SKM-1 (cell line): Measurements from ENCODE around the gene IP6K3.

Experiments used
- DNase-seq: peaks from one replicate; lab custom pipeline; 2025; ENCODE audit not compliant: unreplicated experiment; lab: John Stamatoyannopoulos, UW

Gene IP6K3

DNA sequence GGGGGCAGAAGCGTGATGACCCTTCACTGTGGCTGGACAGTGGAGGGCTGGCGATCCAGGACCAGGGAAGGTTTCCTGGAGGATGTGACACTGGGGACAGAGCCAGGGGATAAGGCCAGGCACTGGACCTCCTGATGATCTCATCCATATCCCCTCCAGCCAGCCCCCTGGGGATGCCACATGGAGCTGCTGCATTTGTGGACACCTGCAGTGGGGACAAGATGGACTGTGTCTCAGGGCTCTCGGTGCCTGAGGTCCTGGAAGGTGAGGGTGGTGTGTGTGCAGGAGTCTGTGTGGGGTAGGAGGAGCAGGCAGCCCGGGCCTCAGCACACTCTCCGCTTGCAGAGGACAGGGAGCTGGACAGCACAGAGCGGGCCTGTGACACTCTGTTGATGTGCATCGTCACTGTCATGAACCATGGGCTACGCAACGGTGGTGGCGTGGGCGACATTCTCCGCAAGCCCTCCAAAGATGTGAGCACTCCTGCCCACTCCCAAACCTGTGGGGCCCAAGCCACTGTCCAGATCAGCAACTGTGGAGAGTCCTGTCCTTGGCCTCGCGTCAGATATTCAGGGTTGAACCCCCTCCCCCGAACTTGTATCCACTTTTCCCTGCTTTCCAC lies 55.1 kb downstream of the IP6K3 start:
- no peak for DNase-seq

DNA sequence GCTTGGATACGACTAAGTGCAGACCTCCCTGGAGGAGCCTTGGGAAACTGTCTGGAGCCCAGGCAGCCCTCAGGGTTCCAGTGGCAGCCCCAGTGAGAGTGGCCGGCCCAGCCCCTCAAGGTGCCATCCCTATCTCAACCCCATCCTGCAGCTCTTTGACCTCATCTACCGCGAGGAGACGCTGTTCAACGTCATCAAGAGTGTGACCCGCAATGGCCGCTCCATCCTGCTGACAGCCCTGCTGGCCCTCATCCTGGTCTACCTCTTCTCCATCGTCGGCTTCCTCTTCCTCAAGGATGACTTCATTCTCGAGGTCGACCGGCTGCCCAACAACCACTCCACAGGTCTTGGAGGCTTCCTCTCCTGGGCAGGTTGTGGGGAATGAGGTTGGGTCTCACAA lies 55.9 kb downstream of the IP6K3 start:
- DNase-seq = no peak

DNA sequence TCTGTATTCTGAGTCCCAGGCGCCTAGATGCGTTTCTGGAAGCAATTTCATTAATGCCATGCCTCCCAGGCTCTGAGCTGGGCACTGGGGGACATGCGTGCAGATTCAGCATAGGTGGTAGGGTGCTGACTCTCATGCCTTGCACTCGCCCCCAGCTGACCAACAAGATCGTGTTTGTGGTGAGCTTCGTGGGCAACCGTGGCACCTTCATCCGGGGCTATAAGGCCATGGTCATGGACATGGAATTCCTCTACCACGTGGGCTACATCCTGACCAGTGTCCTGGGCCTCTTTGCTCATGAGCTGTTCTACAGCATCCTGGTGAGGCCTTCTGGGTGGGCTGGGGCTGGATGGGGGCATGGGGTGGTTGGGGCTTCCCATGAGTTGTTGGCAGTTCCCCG lies 56.8 kb downstream of the IP6K3 start:
- no peak for DNase-seq

DNA sequence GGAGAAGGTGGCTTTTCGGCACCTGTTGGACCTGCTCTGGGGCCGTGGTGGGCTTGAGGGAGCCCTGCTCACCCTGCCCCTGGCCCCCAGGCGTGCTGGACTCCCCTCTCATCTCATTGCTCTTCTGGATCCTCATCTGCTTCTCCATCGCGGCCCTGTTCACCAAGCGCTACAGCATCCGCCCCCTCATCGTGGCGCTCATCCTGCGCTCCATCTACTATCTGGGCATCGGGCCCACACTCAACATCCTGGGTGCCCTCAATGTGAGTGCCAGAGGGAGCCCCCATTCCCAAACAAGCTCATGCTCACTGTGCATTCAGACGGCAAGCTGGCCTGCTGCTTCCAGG lies 57.6 kb downstream of the IP6K3 start:
- no peak for DNase-seq

- DNase-seq = no peak
Measured at GRCh38 chr6:33688451-33689147, 58.1 kb downstream of the IP6K3 start.

GRCh38 chr6:33688006-33688405 lies 58.7 kb downstream of the IP6K3 start:
- no peak for DNase-seq

GRCh38 chr6:33686981-33687975 lies 59.4 kb downstream of the IP6K3 start:
- no peak for DNase-seq

- no peak for DNase-seq
Measured at GRCh38 chr6:33686225-33686924, 60.3 kb downstream of the IP6K3 start.

DNA sequence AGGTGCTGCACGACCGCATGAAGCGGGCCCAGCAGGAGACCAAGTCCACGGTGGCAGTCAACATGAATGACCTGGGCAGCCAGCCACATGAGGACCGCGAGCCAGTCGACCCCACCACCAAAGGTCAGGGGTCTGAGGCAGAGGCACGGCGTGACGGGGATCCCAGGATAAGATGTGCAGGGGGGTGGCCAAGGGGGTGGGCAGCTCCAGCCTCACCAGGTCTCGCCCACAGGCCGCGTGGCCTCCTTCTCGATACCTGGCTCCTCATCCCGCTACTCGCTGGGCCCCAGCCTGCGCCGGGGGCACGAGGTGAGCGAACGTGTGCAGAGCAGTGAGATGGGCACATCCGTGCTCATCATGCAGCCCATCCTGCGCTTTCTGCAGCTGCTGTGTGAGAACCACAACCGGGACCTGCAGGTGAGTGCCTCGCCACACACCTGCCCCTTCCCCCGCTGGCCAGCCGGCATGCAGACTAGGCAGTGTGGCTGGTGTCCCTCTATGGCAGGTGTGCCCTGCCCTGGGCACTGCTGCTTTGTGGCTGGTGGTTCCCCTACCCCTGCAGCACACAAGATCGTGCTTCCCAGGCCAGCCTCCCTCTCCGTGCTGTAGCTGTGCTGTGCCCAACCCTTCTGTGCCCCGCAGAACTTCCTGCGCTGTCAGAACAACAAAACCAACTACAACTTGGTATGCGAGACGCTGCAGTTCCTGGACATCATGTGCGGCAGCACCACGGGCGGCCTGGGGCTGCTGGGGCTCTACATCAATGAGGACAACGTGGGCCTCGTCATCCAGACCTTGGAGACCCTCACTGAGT lies 61.1 kb downstream of the IP6K3 start:
- no peak for DNase-seq

DNA sequence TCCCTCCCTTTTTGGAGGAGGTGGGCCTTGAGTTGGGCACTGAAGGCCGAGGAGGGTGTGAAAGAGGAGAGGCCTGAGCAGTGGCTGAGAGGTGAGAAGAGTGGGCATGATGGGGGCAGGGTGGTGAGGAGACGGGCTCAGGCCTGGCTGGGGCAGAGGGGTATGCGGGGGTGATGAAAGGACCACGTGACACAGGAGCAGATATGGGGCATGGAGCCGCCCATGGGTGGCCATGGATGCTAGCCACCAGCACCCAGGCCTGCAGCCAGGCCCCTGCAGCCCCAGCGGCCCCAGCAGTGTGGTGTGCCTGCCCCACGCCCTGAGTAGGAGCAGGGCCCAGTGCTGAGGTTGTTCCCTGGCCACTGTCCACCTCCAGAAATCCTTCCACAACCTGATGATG lies 61.7 kb downstream of the IP6K3 start:
- no peak for DNase-seq

- no peak for DNase-seq
Measured at GRCh38 chr6:33684428-33684896, 62.2 kb downstream of the IP6K3 start.

DNA sequence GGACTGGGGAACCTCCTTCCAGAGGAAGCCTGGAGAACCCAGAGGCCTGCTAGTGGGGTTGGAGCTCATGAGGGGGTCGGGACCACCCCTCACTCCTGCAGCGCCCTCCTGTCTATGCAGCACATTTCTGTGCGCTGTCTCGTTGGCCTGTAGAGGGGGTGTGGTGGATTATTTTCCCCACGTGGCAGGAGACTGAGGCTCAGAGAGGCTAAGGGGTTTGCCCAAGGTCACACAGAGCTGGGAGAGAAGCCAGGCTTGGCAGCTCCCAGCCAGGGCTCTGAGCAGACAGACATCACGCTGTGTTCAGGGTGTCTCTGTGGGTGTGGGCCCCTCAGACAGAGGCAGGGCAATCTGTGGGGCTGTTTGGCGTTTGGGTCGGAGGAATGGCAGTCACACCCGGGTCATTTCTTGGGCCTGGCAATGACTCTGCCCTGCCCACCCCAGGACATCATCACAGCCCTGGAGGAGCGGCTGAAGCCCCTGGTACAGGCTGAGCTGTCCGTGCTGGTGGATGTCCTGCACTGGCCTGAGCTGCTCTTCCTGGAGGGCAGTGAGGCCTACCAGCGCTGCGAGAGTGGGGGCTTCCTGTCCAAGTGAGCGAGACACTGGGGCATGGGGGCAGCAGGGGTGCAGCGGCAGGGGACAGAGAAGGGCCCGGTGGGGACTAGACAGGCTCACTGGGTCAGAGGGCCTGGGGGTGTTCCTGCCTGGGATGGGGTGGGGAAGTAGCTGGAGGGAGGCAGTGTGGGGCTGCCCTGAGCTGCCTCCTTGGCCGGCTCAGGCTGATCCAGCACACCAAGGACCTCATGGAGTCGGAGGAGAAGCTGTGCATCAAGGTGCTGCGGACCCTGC lies 62.9 kb downstream of the IP6K3 start:
- no peak for DNase-seq

DNA sequence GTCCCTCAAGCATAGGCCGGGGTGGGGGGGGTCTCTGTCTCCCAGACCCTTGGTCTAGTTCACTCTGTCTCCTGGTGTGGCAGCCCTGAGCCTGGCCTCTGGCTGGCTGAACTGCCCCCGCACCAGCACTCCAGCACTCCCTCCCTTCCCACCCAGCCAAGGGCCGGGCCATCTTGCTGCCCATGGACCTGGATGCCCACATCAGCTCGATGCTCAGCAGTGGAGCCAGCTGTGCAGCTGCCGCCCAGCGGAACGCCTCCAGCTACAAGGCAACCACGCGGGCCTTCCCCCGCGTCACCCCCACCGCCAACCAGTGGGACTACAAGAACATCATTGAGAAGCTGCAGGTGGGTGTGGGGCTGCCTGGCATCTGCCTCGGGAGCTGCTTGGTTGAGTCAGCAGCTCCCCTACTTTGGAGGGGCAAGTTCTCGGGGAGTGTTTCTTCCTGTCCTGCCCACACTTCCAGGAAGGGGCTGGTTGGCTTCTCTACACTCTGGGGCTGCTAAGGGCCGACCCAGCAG lies 63.6 kb downstream of the IP6K3 start:
- no peak for DNase-seq

DNA sequence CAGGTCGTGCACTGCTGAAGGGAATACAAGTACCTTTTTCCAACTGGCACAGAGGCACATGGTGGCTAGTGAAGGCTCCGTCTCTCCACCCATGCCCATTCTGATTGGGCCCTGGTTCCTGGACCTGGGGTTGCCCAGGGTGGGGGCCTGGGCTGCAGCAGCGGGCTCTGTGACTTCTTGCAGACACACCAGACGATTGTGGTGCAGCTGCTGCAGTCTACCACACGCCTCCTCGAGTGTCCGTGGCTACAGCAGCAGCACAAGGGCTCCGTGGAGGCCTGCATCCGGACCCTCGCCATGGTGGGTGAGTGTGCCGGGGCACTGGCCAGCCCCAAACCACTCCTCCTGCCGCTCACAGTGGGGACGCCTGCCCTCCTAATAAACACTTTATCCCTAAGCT lies 64.4 kb downstream of the IP6K3 start:
- no peak for DNase-seq

DNA sequence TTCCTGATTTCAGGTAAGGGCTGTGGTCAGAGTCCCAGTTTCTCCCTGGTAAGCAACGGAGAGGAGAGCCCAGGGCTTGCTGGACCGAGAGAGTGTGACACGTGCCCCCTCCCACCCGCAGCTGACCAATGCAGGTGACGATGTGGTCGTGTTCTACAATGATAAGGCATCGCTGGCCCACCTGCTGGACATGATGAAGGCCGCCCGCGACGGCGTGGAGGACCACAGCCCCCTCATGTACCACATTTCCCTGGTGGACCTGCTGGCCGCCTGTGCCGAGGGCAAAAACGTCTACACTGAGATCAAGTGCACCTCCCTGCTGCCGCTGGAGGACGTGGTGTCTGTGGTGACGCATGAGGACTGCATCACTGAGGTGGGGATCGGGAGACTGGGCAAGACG lies 66.9 kb downstream of the IP6K3 start:
- DNase-seq = no peak

DNA sequence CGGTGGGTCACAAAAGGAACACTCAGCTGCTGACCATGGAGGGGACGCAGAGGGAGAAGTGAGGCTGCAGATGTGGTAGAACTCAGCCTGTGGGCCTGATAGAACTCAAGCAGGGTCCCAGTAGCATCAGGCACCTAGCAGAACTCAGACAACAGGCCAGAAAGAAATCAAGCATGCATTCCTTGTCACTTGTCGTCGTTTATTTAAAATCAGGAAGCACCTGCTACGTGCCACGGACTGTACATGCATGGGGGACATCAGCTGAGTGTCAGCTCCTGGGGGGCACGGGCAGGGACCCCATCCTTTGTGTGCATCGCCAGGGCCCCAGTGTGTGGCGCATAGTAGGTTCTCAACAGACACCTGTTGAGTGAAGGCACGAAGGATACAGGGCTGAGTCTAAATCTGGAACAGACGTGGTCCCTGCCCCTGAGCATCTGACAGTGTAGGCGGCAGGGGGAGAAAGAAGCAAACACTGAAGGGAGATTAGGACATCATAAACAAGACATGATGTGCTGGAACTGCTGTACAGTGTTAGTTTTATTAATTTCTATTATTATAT lies 67.7 kb downstream of the IP6K3 start:
- no peak for DNase-seq

DNA sequence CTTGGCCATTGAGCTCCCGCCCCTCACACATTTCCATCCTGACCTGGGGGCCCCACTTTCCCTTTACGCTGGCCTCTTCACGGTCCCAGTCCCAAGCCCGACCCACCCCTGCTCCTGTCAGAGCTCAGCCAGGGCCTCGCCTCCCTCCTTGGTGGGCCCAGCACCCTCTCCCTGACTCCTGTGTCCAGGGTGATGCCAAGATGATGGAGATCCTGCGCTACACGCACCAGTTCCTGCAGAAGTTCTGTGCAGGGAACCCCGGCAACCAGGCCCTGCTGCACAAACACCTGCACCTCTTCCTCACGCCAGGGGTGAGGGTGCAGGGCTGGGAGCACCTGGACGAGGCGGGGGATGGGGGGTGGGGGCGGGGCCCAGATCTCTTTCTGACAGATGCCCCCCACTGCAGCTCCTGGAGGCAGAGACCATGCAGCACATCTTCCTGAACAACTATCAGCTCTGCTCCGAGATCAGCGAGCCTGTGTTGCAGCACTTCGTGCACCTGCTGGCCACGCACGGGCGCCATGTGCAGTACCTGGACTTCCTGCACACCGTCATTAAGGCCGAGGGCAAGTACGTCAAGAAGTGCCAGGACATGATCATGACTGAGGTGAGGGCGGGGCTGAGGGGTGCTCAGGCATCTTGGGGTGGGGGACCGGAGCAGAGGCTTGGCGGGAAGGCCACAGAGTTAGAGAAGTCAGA lies 68.3 kb downstream of the IP6K3 start:
- DNase-seq = no peak

- no peak for DNase-seq
Measured at GRCh38 chr6:33677689-33678088, 69.0 kb downstream of the IP6K3 start.
